Measurements from ENCODE around the gene DUSP11.
"Not testable (repeated sequence)": the region's sequence is repeated elsewhere in the genome, so short reads cannot be mapped to it uniquely, and the experiment has no call there.

DUSP11 gene

DNA sequence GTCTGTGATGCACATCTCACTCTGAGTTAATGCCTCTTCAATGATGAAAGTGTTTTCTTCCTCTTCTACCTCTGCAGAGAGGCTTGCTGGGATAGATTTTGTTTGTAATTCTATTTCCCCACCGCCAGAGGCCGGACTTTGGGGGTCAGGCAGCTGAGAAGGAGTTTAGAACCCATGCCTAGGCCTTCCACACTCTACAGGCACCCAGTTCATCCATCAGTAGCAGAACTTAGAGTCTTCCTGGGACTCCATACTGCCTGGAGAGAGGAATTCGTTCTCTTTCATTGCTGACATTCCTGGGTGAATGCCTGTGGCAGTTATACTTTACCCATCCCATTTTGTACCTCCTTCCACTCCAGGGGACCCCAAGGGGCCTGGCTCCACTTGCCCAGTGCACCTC is 51.9 kb downstream of the DUSP11 start:
- Histone ChIP-seq H3K4me3 (ENCODE audit: low read depth, low read length) (no peak overlapping the region), H3K36me3 (ENCODE audit: control insufficient read depth in 2 of 2, insufficient read depth in 1 of 2, low read length in 2 of 2) (peaks cover 34 to 51% of the 10 kb centered on the region in 2 experiments), H3K4me1 (ENCODE audit: control insufficient read depth, insufficient read depth, low read length) (no peaks in the 10 kb centered on the region), H3K9me3 (ENCODE audit: control insufficient read depth, insufficient read depth, low read depth, low read length) (no peaks in the 10 kb centered on the region), H3K27ac (ENCODE audit: extremely low read depth, low read depth, low read length) (no peak overlapping the region)
- CTCF ChIA-PET: interaction anchor here (0.5 kb wide), 1 partner anchor 228 kb away, joined by 3 read pairs; no protein-coding TSS in a partner anchor
- TF ChIP-seq, protein P1, sequence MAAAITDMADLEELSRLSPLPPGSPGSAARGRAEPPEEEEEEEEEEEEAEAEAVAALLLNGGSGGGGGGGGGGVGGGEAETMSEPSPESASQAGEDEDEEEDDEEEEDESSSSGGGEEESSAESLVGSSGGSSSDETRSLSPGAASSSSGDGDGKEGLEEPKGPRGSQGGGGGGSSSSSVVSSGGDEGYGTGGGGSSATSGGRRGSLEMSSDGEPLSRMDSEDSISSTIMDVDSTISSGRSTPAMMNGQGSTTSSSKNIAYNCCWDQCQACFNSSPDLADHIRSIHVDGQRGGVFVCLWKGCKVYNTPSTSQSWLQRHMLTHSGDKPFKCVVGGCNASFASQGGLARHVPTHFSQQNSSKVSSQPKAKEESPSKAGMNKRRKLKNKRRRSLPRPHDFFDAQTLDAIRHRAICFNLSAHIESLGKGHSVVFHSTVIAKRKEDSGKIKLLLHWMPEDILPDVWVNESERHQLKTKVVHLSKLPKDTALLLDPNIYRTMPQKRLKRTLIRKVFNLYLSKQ (tag by site-specific recombination; IDR thresholded peaks at IDR 0.05; ENCODE audit: borderline replicate concordance): no peak
- TF ChIP-seq ZNF423 (tag by site-specific recombination; IDR thresholded peaks at IDR 0.05) (no peak), ZNF549 (tag by site-specific recombination; IDR thresholded peaks at IDR 0.05) (no peak), ZNF837 (tag by site-specific recombination; IDR thresholded peaks at IDR 0.05) (no peak), ZNF558 (tag by site-specific recombination; IDR thresholded peaks at IDR 0.05) (no peak)
- POLR2A ChIA-PET: no interaction called here

DNA sequence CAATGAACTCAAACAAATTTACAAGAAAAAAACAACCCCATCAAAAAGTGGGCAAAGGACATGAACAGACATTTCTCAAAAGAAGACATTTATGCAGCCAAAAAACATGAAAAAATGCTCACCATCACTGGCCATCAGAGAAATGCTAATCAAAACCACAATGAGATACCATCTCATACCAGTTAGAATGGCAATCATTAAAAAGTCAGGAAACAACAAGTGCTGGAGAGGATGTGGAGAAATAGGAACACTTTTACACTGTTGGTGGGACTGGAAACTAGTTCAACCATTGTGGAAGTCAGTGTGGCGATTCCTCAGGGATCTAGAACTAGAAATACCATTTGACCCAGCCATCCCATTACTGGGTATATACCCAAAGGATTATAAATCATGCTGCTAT is 53.2 kb downstream of the DUSP11 start:
- POLR2A ChIA-PET: not testable (repeated sequence)

DNA sequence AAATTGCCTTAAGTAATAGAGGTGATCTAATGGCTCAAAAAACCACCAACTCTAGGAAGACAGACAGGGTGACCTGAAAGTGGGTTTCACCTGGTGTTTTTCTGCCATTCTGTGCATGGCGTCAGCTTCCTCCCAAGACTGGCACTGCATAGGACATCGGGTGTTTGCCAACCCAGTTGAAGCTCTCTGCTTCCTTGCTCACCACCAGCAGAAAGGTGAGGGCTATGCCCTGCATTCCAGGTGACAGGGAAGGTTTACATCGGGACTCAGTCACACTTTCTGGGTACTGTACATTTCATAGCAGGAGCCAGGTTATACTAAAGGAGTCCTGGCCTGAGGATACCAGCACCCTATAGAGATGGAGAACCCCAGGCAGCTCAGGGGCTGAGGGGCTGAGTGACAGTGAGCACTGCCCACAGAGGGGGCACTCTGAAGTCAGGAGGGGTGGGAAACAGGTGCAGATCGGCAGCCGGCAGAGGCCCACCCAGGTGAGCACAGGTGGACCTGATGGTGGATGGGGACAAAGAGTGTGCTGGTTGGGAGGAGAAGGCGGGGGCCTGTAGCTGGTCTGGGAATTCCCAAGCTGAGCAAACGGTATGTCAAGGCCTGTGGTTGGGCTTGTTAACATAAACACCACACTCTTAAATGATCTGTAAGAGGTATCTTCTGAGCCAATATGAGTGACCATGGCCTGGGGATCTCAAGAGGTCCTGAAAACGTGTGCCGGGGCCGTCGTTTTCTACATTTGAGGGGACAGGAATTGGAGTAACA is 60.9 kb downstream of the DUSP11 start:
- Histone ChIP-seq H3K27ac (ENCODE audit: extremely low read depth, low read depth, low read length) (no peak overlapping the region), H3K4me3 (ENCODE audit: low read depth, low read length) (no peak overlapping the region), H3K9me3 (ENCODE audit: control insufficient read depth, insufficient read depth, low read depth, low read length) (no peaks in the 10 kb centered on the region), H3K4me1 (ENCODE audit: control insufficient read depth, insufficient read depth, low read length) (no peaks in the 10 kb centered on the region), H3K36me3 (ENCODE audit: control insufficient read depth in 2 of 2, insufficient read depth in 1 of 2, low read length in 2 of 2) (no peaks in the 10 kb centered on the region)
- POLR2A ChIA-PET: no interaction called here
- CTCF ChIA-PET: no interaction called here
- TF ChIP-seq ZNF10 (tag by site-specific recombination; IDR thresholded peaks at IDR 0.05): no peak
- TF ChIP-seq, protein P2, sequence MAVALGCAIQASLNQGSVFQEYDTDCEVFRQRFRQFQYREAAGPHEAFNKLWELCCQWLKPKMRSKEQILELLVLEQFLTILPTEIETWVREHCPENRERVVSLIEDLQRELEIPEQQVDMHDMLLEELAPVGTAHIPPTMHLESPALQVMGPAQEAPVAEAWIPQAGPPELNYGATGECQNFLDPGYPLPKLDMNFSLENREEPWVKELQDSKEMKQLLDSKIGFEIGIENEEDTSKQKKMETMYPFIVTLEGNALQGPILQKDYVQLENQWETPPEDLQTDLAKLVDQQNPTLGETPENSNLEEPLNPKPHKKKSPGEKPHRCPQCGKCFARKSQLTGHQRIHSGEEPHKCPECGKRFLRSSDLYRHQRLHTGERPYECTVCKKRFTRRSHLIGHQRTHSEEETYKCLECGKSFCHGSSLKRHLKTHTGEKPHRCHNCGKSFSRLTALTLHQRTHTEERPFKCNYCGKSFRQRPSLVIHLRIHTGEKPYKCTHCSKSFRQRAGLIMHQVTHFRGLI (tag by site-specific recombination; IDR thresholded peaks at IDR 0.05): 0 out of 2 replicates have a peak, but pooled peaks have one; percentile 16

More for the DNA sequence above, 53.2 kb downstream of the DUSP11 start:
- H3K9me3 ChIP-seq (ENCODE audit: control insufficient read depth, insufficient read depth, low read depth, low read length); H3K27ac ChIP-seq (ENCODE audit: extremely low read depth, low read depth, low read length); H3K4me1 ChIP-seq (ENCODE audit: control insufficient read depth, insufficient read depth, low read length); H3K4me3 ChIP-seq (ENCODE audit: low read depth, low read length); CTCF ChIA-PET: not testable (repeated sequence)
- peak; percentile 71; the same call in 1 of the 2 replicates for TF ChIP-seq ZNF184 (tag by site-specific recombination; IDR thresholded peaks at IDR 0.05)
- H3K36me3 ChIP-seq (ENCODE audit: control insufficient read depth in 2 of 2, insufficient read depth in 1 of 2, low read length in 2 of 2): peaks cover 22 to 38% of the 10 kb centered on the region in 2 experiments

DNA sequence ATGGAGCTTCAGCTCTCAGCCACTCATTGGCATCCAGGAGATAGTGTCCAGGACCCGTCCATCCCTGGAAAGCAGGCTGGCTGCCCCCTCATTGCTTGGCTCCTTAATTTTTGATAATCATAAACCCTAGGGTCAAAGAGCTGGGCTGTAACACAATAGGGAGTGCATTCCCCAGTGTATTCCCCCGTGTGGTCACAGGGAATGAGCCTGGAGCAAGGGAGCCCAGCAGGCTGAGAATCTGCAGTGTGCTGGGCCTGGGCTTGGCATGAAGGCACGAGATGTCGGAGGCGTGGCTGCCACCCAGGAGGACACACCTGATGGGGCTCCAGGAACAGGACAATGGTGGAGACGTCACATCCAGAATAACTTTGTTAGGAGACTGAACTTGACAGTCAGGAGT is 61.5 kb downstream of the DUSP11 start:
- Histone ChIP-seq H3K27ac (ENCODE audit: extremely low read depth, low read depth, low read length) (no peak overlapping the region), H3K36me3 (ENCODE audit: control insufficient read depth in 2 of 2, insufficient read depth in 1 of 2, low read length in 2 of 2) (no peaks in the 10 kb centered on the region), H3K4me1 (ENCODE audit: control insufficient read depth, insufficient read depth, low read length) (no peaks in the 10 kb centered on the region), H3K9me3 (ENCODE audit: control insufficient read depth, insufficient read depth, low read depth, low read length) (no peaks in the 10 kb centered on the region), H3K4me3 (ENCODE audit: low read depth, low read length) (no peak overlapping the region)
- ChIA-PET CTCF (no interaction called here), POLR2A (no interaction called here)
- TF ChIP-seq, protein P3, sequence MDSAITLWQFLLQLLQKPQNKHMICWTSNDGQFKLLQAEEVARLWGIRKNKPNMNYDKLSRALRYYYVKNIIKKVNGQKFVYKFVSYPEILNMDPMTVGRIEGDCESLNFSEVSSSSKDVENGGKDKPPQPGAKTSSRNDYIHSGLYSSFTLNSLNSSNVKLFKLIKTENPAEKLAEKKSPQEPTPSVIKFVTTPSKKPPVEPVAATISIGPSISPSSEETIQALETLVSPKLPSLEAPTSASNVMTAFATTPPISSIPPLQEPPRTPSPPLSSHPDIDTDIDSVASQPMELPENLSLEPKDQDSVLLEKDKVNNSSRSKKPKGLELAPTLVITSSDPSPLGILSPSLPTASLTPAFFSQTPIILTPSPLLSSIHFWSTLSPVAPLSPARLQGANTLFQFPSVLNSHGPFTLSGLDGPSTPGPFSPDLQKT (IDR thresholded peaks at IDR 0.05; ENCODE audit: borderline replicate concordance, low read depth, low read length): no peak
- TF ChIP-seq ZFP69B (tag by site-specific recombination; IDR thresholded peaks at IDR 0.05): no peak
- no peak for TF ChIP-seq ZBTB8A (tag by site-specific recombination; IDR thresholded peaks at IDR 0.05)
- no peak for TF ChIP-seq ZNF211 (tag by site-specific recombination; IDR thresholded peaks at IDR 0.05; ENCODE audit: low read depth)
- TF ChIP-seq, protein P4, sequence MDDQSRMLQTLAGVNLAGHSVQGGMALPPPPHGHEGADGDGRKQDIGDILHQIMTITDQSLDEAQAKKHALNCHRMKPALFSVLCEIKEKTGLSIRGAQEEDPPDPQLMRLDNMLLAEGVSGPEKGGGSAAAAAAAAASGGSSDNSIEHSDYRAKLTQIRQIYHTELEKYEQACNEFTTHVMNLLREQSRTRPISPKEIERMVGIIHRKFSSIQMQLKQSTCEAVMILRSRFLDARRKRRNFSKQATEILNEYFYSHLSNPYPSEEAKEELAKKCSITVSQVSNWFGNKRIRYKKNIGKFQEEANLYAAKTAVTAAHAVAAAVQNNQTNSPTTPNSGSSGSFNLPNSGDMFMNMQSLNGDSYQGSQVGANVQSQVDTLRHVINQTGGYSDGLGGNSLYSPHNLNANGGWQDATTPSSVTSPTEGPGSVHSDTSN (CRISPR knock-in tag; IDR thresholded peaks at IDR 0.05): no peak
- no peak for TF ChIP-seq ZNF138 (tag by site-specific recombination; IDR thresholded peaks at IDR 0.05; ENCODE audit: borderline replicate concordance)
- TF ChIP-seq ZNF214 (tag by site-specific recombination; IDR thresholded peaks at IDR 0.05; ENCODE audit: borderline replicate concordance): no peak
- TF ChIP-seq OVOL3 (tag by site-specific recombination; IDR thresholded peaks at IDR 0.05): no peak
- TF ChIP-seq ZNF585B (tag by site-specific recombination; IDR thresholded peaks at IDR 0.05): no peak
- no peak for TF ChIP-seq BCL11A (tag by site-specific recombination; IDR thresholded peaks at IDR 0.05; ENCODE audit: low read depth)
- no peak for TF ChIP-seq ZNF830 (tag by site-specific recombination; IDR thresholded peaks at IDR 0.05; ENCODE audit: low read depth)
- TF ChIP-seq, protein P5, sequence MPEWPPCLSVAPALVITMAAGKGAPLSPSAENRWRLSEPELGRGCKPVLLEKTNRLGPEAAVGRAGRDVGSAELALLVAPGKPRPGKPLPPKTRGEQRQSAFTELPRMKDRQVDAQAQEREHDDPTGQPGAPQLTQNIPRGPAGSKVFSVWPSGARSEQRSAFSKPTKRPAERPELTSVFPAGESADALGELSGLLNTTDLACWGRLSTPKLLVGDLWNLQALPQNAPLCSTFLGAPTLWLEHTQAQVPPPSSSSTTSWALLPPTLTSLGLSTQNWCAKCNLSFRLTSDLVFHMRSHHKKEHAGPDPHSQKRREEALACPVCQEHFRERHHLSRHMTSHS (tag by site-specific recombination; IDR thresholded peaks at IDR 0.05): no peak
- TF ChIP-seq ZNF354C (tag by site-specific recombination; IDR thresholded peaks at IDR 0.05; ENCODE audit: borderline replicate concordance, low read depth): no peak
- no peak for TF ChIP-seq OSR2 (tag by site-specific recombination; IDR thresholded peaks at IDR 0.05)

Measured in HEK293 (cell line).